Lung (tissue), 12 donors: Measurements from ENCODE around the gene WSCD2. TPM values are rescaled to one million over a fixed set of nuclear protein-coding genes. Genes with fewer than 3 reads are reported as not detected.
A peak's percentile ranks its signal among the peaks of the same experiment; 100 is the strongest.

Experiments used
- ATAC-seq: fragments of 200-7000 bp; cut with Tn5 transposase; one replicate; pipeline ENCODE4 v1.9.1; 2020; ENCODE audit warnings: moderate number of reproducible peaks; ENCODE audit not compliant: insufficient read depth, low FRiP score
- DNase-seq, 3 donors: peaks; one replicate each; pipeline ENCODE4 v3.0.0-alpha.2; 2013 to 2017
- H3K27ac ChIP-seq, 2 donors: one replicate each; pipeline ENCODE4 v1.5.1; 2013; ENCODE audit warnings: mild to moderate bottlenecking in 2 of 2, moderate library complexity in 2 of 2, control low read depth in 1 of 2, inconsistent platforms in 1 of 2, low read depth in 1 of 2, low read length in 1 of 2
- H3K27me3 ChIP-seq, 3 donors: one replicate each; pipeline ENCODE4 v1.5.1; 2013; ENCODE audit warnings: low read length in 2 of 3; ENCODE audit not compliant: control insufficient read depth in 3 of 3, insufficient read depth in 3 of 3
- H3K36me3 ChIP-seq, 4 donors: one replicate each; pipeline ENCODE4 v1.5.1; 2013; ENCODE audit warnings: low read length in 4 of 4, mild to moderate bottlenecking in 1 of 4, moderate library complexity in 1 of 4; ENCODE audit not compliant: control insufficient read depth in 4 of 4, insufficient read depth in 4 of 4
- H3K4me1 ChIP-seq, 5 donors: one replicate each; pipeline ENCODE4 v1.5.1; 2013; ENCODE audit warnings: low read length in 5 of 5, mild to moderate bottlenecking in 2 of 5, moderate library complexity in 1 of 5; ENCODE audit not compliant: control insufficient read depth in 5 of 5, insufficient read depth in 5 of 5
- H3K4me3 ChIP-seq: one replicate; pipeline ENCODE4 v1.5.1; 2013; ENCODE audit warnings: mild to moderate bottlenecking, control low read depth, moderate library complexity
- H3K9ac ChIP-seq, 2 donors: one replicate each; pipeline ENCODE4 v1.5.1; 2013; ENCODE audit warnings: low read length in 2 of 2, control low read depth in 1 of 2; ENCODE audit not compliant: insufficient read depth in 1 of 2
- H3K9me3 ChIP-seq, 4 donors: one replicate each; pipeline ENCODE4 v1.5.1; 2013; ENCODE audit warnings: low read length in 3 of 4, mild to moderate bottlenecking in 1 of 4, moderate library complexity in 1 of 4; ENCODE audit not compliant: control insufficient read depth in 4 of 4, insufficient read depth in 3 of 4
- WGBS, 2 donors: extraction: QIAGEN DNeasy Blood & Tissue Kit; methylation state at CpG; one replicate each; pipeline ENCODE4 v1.1.7; 2013; 5-methylcytosine and 5-hydroxymethylcytosine counted together
- polyA plus RNA-seq, 2 donors: library from polyadenylated mRNA; stranded (reverse); fragments of 200-250 nt; gene quantifications; one replicate each; pipeline ENCODE4 v1.2.1, GENCODE V29; 2013
- total RNA-seq, 2 donors: library from RNA; depleted of rRNA in 1 of 2; stranded (reverse); fragments of >200 nt in 1 of 2; gene quantifications; one replicate each; pipeline ENCODE4 v1.2.1, GENCODE V29; 2014 to 2021
- TF ChIP-seq, protein P1 (sequence below): IDR thresholded peaks from 2 replicates; pipeline ENCODE4 v1.5.1; 2012; ENCODE audit warnings: mild to moderate bottlenecking; ENCODE audit errors: control extremely low read depth, extremely low read depth
- donor health status: control.
- donor health status: control.
- donor health status: Bipolar disorder and iron deficiency.
- donor health status: healthy.
- donor health status: DM: yes; HTN: yes; CAD: no.

The WSCD2 gene
- total and polyA plus RNA-seq, 4 donors = 0.02 to 1.8 (median 0.40) TPM

- Histone ChIP-seq H3K9ac (no peak overlapping the region), H3K27ac (no peak overlapping the region), H3K36me3 (no peaks in the 10 kb centered on the region), H3K9me3 (peaks cover 0 to 4% (median 0%) of the 10 kb centered on the region in 4 donors), H3K4me3 (no peak overlapping the region), H3K4me1 (no peaks in the 10 kb centered on the region), H3K27me3 (no peaks in the 10 kb centered on the region)
- DNase-seq = no peak
- TF ChIP-seq, protein P1, sequence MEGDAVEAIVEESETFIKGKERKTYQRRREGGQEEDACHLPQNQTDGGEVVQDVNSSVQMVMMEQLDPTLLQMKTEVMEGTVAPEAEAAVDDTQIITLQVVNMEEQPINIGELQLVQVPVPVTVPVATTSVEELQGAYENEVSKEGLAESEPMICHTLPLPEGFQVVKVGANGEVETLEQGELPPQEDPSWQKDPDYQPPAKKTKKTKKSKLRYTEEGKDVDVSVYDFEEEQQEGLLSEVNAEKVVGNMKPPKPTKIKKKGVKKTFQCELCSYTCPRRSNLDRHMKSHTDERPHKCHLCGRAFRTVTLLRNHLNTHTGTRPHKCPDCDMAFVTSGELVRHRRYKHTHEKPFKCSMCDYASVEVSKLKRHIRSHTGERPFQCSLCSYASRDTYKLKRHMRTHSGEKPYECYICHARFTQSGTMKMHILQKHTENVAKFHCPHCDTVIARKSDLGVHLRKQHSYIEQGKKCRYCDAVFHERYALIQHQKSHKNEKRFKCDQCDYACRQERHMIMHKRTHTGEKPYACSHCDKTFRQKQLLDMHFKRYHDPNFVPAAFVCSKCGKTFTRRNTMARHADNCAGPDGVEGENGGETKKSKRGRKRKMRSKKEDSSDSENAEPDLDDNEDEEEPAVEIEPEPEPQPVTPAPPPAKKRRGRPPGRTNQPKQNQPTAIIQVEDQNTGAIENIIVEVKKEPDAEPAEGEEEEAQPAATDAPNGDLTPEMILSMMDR = no peak
- 86 to 88% methylated on average over 22 of the region's 22 CpGs for WGBS, 2 donors
- ATAC-seq = no peak
Measured at GRCh38 chr12:108210001-108210400, 80.9 kb downstream of the WSCD2 start.

DNA sequence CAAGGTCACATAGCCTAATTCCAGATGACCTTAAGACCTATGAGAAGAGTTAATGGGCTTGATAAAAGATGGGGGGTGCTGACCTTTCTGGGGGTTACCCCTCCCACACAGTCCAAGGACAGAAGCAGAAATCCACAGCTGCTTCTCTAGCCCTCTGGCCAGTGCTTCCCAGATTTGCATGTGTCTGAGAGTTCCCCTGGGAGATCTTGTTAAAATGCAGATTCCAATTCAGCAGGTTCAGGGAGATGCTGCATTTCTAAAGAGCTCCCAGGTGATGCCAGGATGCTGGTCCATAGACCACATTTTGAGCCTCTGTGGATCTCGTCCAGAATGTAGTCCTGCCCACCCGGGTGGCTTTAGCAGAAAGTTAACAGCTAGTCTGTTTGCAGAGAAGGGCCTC is 82.1 kb downstream of the WSCD2 start:
- DNase-seq = no peak
- Histone ChIP-seq H3K4me3 (no peak overlapping the region), H3K27me3 (no peaks in the 10 kb centered on the region), H3K9me3 (peaks cover 0 to 4% (median 0%) of the 10 kb centered on the region in 4 donors), H3K4me1 (no peaks in the 10 kb centered on the region), H3K36me3 (no peaks in the 10 kb centered on the region), H3K9ac (no peak overlapping the region), H3K27ac (no peak overlapping the region)
- WGBS, 2 donors = 18 to 29% methylated on average over 2 of the region's 2 CpGs
- no peak for ATAC-seq
- TF ChIP-seq, protein P1 = no peak

DNA sequence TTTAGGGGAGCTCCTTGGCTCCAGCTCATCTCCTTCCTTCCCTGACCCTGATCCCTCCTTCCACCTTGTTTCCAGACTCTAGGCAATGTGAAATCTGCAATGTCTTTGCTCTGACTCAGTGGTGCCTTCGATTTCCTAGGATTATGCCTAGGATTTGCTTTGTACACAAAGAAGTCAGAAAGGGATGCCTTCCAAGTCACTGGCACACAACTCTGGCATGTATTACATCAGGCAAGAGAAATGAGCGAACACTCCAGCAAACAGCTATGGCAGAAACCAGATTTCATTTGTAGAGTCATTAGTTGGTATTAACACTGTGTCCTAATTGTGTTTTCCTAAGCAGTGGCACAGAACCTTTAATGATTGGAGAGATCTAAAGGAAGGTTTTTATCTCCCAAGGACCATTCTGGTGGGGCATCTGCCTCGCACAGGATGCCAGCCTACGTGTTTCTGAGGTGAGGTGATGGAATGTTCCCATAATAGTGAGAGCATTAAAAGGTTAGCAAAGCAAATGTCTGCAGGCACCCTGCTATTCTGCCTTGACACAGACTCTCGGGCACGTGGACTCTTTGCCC is 84.9 kb downstream of the WSCD2 start:
- no peak overlapping the region for H3K4me3 ChIP-seq
- no peaks in the 10 kb centered on the region for H3K36me3 ChIP-seq
- no peak overlapping the region for H3K27ac ChIP-seq
- H3K9ac ChIP-seq = no peak overlapping the region
- ATAC-seq (no peak), DNase-seq (no peak)
- peaks cover 0 to 4% (median 0%) of the 10 kb centered on the region in 4 donors for H3K9me3 ChIP-seq
- H3K4me1 ChIP-seq = no peaks in the 10 kb centered on the region
- TF ChIP-seq, protein P1 = no peak
- WGBS, 2 donors = 63 to 64% methylated on average over 6 of the region's 6 CpGs
- no peaks in the 10 kb centered on the region for H3K27me3 ChIP-seq

GRCh38 chr12:108214486-108214885 is 85.4 kb downstream of the WSCD2 start:
- peak; percentile 55 to 76 (median 66) for DNase-seq
- no peak overlapping the region for H3K27ac ChIP-seq
- ATAC-seq = no peak

More at GRCh38 chr12:108214486-108214885, 85.4 kb downstream of the WSCD2 start:
- Histone ChIP-seq H3K36me3 (no peaks in the 10 kb centered on the region), H3K4me3 (no peak overlapping the region), H3K4me1 (no peaks in the 10 kb centered on the region), H3K9ac (no peak overlapping the region), H3K27me3 (no peaks in the 10 kb centered on the region), H3K9me3 (peaks cover 0 to 4% (median 0%) of the 10 kb centered on the region in 4 donors)
- 35 to 37% methylated on average over 4 of the region's 4 CpGs for WGBS, 2 donors
- TF ChIP-seq, protein P1 = no peak
